Activated naive CD4-positive, alpha-beta T cell treated with anti-CD3 and anti-CD28 coated beads, Interleukin-2, amount 50 U/mL, for 16 hours (primary cell): ENCODE results near the gene A2M.

Experiments used
- DNase-seq: peaks from one replicate; pipeline ENCODE4 v3.0.0-alpha.2; 2020

A2M gene

DNA sequence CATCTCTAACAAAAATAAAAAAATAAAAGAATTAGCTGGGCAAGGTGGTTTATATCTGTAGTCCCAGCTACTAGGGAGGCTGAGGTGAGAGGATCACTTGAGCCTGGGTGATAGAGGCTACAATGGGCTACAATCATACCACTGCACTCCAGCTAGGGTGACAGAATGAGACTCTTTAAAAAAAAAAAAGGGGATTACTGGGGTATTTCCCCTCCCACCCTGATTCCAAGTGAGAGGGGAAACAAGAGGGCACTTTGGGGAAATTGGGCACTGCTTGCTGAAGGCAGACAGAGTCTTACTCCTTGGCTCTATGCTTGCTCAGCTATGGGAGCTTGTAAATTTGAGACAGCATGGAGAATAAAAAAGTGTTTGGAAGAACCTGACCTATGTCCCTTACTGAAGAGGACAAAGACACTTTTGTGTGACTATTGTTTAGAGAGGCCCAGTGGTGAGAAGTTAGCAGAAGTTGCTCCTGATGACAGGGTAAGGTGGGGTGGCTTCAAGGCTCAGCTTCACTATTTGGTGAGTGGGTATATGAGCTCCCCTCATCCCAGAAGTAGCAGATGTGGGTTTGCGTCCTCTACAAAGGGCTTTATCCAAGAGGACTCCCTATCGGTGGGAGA, 82.3 kb downstream of the A2M start:
- DNase-seq, result no peak

DNA sequence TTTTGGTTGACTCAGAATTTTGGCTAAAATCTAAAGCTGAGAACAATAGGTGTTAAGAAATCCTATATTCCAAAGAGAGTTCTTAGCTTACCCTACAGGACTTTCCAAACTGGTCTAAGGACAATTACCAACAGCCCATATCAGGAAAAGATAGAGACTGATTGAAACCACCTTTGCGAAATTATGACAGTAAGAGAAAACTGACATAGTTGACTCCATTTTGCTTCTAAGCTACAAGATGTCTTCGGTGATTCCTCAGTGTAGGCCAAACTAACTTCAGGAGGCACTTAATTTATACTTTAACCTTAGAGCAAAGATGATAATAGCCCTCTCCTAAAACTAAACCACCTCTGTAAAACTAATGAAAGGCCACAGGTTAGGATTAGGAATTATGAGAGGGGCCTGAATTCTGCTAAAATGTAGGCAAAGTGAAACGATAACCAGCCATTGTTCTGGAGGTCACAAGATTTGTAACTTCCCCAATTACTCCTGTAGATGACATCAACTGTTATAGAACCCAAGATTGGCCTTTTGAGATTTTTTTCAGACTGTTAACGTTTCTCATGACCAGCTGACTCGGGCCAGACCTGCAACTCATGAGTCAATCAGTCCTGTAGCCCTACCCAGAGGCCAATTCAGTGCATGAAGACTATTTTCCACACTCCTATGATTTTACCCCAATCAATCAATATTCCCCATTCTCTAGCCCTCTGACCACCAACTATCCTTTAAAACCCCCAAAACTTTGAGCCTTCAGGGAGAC, 83.3 kb downstream of the A2M start:
- no peak for DNase-seq

DNA sequence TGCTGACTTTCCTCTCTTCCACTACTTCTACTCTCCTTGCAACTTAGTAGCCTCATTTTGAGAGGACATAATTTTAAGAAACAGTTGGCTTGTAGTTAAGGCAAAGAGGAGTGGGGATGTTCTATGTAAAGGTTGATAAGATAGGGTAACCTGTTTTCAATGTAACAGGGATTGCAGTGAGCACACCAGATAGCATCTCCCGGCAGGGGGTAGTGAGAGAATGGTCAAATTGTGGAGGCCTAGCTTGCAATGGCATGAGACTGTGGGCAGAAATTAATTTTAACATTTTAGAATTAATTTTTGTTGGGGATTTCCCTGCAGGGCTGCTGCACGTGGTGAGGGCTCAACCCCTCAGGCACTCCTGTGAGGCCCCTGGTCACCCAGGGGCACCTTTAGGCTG, 84.9 kb downstream of the A2M start:
- no peak for DNase-seq

DNA sequence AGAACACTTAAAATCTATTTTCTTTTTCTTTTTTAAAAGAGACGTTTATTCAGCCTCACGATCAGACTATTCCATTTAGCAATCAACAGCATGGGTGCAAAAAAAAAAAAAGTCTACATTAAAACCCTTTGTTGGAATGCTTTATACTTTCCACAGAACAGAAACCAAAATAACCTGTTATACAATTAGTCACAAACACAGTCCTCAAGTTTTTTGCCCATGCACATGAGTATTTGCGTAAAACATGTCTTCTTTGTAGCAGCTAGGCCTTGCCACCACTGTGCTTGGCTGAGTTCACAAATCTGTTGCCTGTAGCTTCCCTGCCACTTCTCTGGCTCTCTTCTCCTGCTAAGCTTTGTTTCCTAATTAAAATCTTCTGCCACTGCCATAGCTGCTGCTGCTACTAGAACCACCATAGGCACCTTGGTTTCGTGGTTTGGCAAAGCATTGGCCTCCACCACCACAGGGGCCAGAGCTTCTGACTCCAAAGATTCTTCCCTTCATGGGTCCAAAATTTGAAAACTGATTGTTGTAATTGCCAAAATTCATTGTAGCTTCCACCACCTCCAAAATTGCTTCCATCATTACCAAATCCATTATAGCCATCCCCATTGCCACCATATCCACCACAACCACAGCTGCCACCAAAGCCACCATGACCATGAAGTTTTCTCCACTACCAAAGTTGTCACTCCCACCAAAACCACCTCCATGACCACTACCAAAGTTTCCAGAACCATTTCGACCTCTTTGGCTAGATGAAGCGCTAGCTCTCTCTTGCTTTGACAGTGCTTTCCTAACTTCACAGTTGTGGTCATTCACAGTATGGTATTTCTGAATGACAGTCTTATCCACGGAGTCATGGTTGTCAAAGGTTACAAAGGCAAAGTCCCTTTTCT, 88.3 kb downstream of the A2M start:
- no peak for DNase-seq

DNA sequence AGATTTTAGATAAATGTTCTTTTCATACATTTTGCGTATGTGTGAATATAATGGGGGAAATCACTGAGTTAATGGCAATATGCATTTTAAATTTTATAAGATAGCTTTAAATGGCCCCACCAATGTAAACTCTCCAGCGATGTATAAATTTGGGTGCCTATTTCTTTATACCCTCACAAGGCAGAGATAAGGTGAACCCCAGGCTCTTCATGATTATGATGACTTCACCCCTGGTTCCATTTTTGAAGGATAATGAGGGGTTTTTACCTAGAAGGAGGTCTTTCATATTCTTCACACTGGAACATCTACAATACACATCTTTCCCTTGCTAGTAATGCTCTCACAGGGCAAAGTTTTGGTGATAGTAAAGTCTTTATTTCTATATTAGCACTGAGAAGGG, 91.2 kb downstream of the A2M start:
- DNase-seq, result no peak

DNA sequence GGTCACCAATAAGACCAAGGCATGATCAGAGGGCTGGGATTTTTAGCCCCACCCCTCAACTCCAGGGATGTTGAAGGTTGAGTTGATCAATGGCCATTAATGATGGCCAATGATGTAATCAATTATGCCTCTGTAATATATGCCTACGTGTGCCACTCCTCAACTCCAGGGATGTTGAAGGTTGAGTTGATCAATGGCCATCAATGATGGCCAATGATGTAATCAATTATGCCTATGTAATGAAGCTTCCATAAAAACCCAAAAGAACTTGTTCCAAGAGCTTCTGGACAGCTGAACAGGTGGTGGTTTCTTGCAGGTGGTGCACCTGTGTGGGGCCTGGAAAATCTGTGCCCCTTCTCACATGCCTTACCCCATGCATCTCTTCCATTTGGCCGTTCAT, 93.1 kb downstream of the A2M start:
- no peak for DNase-seq
